DND-41 (cell line): ENCODE data around the gene SSMEM1.
"Not testable (repeated sequence)": the region's sequence is repeated elsewhere in the genome, so short reads cannot be mapped to it uniquely, and the experiment has no call there.

Source experiments
- ATAC-seq: fragments of 200-7000 bp; cut with Tn5 transposase; 3 replicates; pipeline ENCODE4 v1.9.1; 2021; ENCODE audit warnings: low read depth; ENCODE audit not compliant: insufficient read depth
- DNase-seq: peaks from one replicate; pipeline ENCODE4 v3.0.0-alpha.2; 2020
- H2AFZ ChIP-seq: 2 replicates; pipeline ENCODE4 v1.6.0; 2012; ENCODE audit warnings: low read depth, low read length
- H3K27ac ChIP-seq: 2 replicates; pipeline ENCODE4 v1.5.1; 2012; ENCODE audit warnings: low read length, inconsistent platforms
- H3K27me3 ChIP-seq: fragments of 200-600 bp; sonication (generic); 2 replicates; pipeline ENCODE4 v1.6.0; 2012; ENCODE audit warnings: low read length, mild to moderate bottlenecking, inconsistent platforms; ENCODE audit not compliant: insufficient read depth, poor library complexity
- H3K36me3 ChIP-seq: 2 replicates; pipeline ENCODE4 v1.5.1; 2012; ENCODE audit warnings: low read length, inconsistent platforms; ENCODE audit not compliant: insufficient read depth
- H3K4me1 ChIP-seq: 2 replicates; pipeline ENCODE4 v1.5.1; 2012; ENCODE audit warnings: mild to moderate bottlenecking, low read length; ENCODE audit not compliant: insufficient read depth
- H3K4me2 ChIP-seq: 2 replicates; pipeline ENCODE4 v1.6.0; 2012; ENCODE audit warnings: mild to moderate bottlenecking, moderate library complexity, low read length, inconsistent platforms; ENCODE audit not compliant: insufficient read depth
- H3K4me3 ChIP-seq, 2 experiments: fragments of 200-600 bp in 1 of 2; shearing (Covaris generic) in 1 of 2; 2 replicates each; pipeline ENCODE4 v1.5.1; 2012 to 2016; ENCODE audit warnings: inconsistent platforms in 2 of 2, low read length in 2 of 2, mild to moderate bottlenecking in 2 of 2, low read depth in 1 of 2, moderate library complexity in 1 of 2
- H3K79me2 ChIP-seq: 2 replicates; pipeline ENCODE4 v1.6.0; 2012; ENCODE audit warnings: low read length, inconsistent platforms; ENCODE audit not compliant: insufficient read depth
- H3K9ac ChIP-seq: 2 replicates; pipeline ENCODE4 v1.6.0; 2012; ENCODE audit warnings: low read depth, mild to moderate bottlenecking, inconsistent platforms, low read length, moderate library complexity
- H3K9me3 ChIP-seq: 2 replicates; pipeline ENCODE4 v1.5.1; 2012; ENCODE audit warnings: low read length, moderate library complexity, mild to moderate bottlenecking, inconsistent platforms; ENCODE audit not compliant: insufficient read depth, severe bottlenecking
- H4K20me1 ChIP-seq: 2 replicates; pipeline ENCODE4 v1.6.0; 2012; ENCODE audit warnings: low read length; ENCODE audit not compliant: insufficient read depth
- EZH2 ChIP-seq: IDR thresholded peaks from 3 replicates; pipeline ENCODE4 v1.6.1; 2012; ENCODE audit warnings: borderline replicate concordance, low read depth, mild to moderate bottlenecking, moderate library complexity, low read length, inconsistent platforms; ENCODE audit not compliant: severe bottlenecking
- TF ChIP-seq, protein P1 (sequence below): IDR thresholded peaks from 2 replicates; pipeline ENCODE4 v1.5.1; 2012; ENCODE audit warnings: borderline replicate concordance, low read length, moderate library complexity, mild to moderate bottlenecking; ENCODE audit not compliant: poor library complexity, severe bottlenecking; ENCODE audit errors: extremely low read depth

The SSMEM1 gene

GRCh38 chr7:130181263-130181605, 26.4 kb upstream of the SSMEM1 start:
- no peak for DNase-seq
- Histone ChIP-seq H3K9me3 (no peaks in the 10 kb centered on the region), H3K27ac (no peak overlapping the region), H3K4me1 (no peaks in the 10 kb centered on the region), H2AFZ (no peak overlapping the region), H3K4me3 (no peak overlapping the region), H3K4me2 (no peak overlapping the region), H4K20me1 (peaks cover 4% of the 10 kb centered on the region; the same call in 1 of the 2 replicates), H3K9ac (no peak overlapping the region), H3K79me2 (no peaks in the 10 kb centered on the region), H3K36me3 (peaks cover 84% of the 10 kb centered on the region), H3K27me3 (no peaks in the 10 kb centered on the region)
- ATAC-seq = no peak
- no peak for TF ChIP-seq EZH2
- TF ChIP-seq, protein P1, sequence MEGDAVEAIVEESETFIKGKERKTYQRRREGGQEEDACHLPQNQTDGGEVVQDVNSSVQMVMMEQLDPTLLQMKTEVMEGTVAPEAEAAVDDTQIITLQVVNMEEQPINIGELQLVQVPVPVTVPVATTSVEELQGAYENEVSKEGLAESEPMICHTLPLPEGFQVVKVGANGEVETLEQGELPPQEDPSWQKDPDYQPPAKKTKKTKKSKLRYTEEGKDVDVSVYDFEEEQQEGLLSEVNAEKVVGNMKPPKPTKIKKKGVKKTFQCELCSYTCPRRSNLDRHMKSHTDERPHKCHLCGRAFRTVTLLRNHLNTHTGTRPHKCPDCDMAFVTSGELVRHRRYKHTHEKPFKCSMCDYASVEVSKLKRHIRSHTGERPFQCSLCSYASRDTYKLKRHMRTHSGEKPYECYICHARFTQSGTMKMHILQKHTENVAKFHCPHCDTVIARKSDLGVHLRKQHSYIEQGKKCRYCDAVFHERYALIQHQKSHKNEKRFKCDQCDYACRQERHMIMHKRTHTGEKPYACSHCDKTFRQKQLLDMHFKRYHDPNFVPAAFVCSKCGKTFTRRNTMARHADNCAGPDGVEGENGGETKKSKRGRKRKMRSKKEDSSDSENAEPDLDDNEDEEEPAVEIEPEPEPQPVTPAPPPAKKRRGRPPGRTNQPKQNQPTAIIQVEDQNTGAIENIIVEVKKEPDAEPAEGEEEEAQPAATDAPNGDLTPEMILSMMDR = no peak

GRCh38 chr7:130182990-130183389, 24.7 kb upstream of the SSMEM1 start:
- Histone ChIP-seq H4K20me1 (peaks cover 4% of the 10 kb centered on the region; the same call in 1 of the 2 replicates), H3K27ac (no peak overlapping the region), H2AFZ (no peak overlapping the region), H3K79me2 (0 out of 2 replicates have a peak, but pooled peaks cover 2% of the 10 kb centered on the region), H3K4me2 (no peak overlapping the region), H3K9me3 (no peaks in the 10 kb centered on the region), H3K4me3 (no peak overlapping the region), H3K9ac (no peak overlapping the region), H3K4me1 (no peaks in the 10 kb centered on the region), H3K27me3 (no peaks in the 10 kb centered on the region), H3K36me3 (peaks cover 75% of the 10 kb centered on the region)
- ATAC-seq (no peak), DNase-seq (no peak)
- TF ChIP-seq EZH2 = no peak
- TF ChIP-seq, protein P1 = no peak

DNA sequence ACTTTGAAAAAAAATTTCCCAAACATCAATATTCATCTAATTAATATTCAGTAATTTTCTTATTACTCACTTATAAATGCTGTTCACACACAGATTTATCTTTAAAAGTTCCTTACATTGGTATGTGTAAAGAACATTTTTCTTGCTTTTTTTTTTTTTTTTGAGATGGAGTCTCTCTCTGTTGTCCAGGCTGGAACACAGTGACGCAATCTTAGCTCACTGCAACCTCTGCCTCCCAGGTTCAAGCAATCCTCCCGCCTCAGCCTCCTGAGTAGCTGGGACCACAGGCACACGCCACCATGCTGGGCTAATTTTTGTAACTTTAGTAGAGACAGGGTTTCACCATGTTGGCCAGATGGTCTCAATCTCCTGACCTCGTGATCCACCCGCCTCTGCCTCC, 23.3 kb upstream of the SSMEM1 start:
- H3K4me1 ChIP-seq, H3K79me2 ChIP-seq, DNase-seq, H3K27me3 ChIP-seq, H4K20me1 ChIP-seq, H3K9ac ChIP-seq, ATAC-seq, H3K4me3 ChIP-seq, H3K4me2 ChIP-seq, H3K9me3 ChIP-seq, H3K27ac ChIP-seq, H2AFZ ChIP-seq: not testable (repeated sequence)
- H3K36me3 ChIP-seq = peaks cover 68% of the 10 kb centered on the region

- no peak overlapping the region for H3K4me3 ChIP-seq
- H3K4me1 ChIP-seq = no peaks in the 10 kb centered on the region
- ATAC-seq (no peak), DNase-seq (no peak)
- no peak overlapping the region for H2AFZ ChIP-seq
- no peak for TF ChIP-seq EZH2
- TF ChIP-seq, protein P1 = no peak
- H3K9me3 ChIP-seq = no peaks in the 10 kb centered on the region
- no peak overlapping the region for H3K4me2 ChIP-seq
- H3K27me3 ChIP-seq = no peaks in the 10 kb centered on the region
- H3K36me3 ChIP-seq = peaks cover 69% of the 10 kb centered on the region
- no peaks in the 10 kb centered on the region for H4K20me1 ChIP-seq
- no peak overlapping the region for H3K9ac ChIP-seq
- no peak overlapping the region for H3K27ac ChIP-seq
- 0 out of 2 replicates have a peak, but pooled peaks cover 2% of the 10 kb centered on the region for H3K79me2 ChIP-seq
Measured at GRCh38 chr7:130187360-130187759, 20.3 kb upstream of the SSMEM1 start.
